Thyroid gland (tissue), 4 donors: ENCODE data around the gene SPOCK1. TPM values are rescaled to one million over a fixed set of nuclear protein-coding genes. Genes with fewer than 3 reads are reported as not detected.

Experiments
- DNase-seq, 2 donors: peaks; one replicate each; pipeline ENCODE4 v3.0.0-alpha.2; 2019
- H3K27ac ChIP-seq, 3 donors: fragments of 200-600 bp; sonication (generic); 1 replicate in 2 of 3; 2 replicates in 1 of 3; pipeline ENCODE4 v1.5.1; 2016 to 2019; ENCODE audit warnings: mild to moderate bottlenecking in 1 of 3, moderate library complexity in 1 of 3
- H3K27me3 ChIP-seq: fragments of 200-600 bp; sonication (generic); one replicate; pipeline ENCODE4 v1.5.1; 2019
- H3K36me3 ChIP-seq, 2 donors: fragments of 200-600 bp; sonication (generic); one replicate each; pipeline ENCODE4 v1.5.1; 2016 to 2019
- H3K4me1 ChIP-seq, 2 donors: fragments of 200-600 bp; sonication (generic); one replicate each; pipeline ENCODE4 v1.5.1; 2017 to 2019
- H3K4me3 ChIP-seq, 3 donors: fragments of 200-600 bp; sonication (generic); replicated peaks in 1 of 3; 1 replicate in 2 of 3; 2 replicates in 1 of 3; pipeline ENCODE4 v1.5.1; 2016; ENCODE audit warnings: mild to moderate bottlenecking in 1 of 3
- H3K9me3 ChIP-seq: fragments of 200-600 bp; sonication (generic); one replicate; pipeline ENCODE4 v1.5.1; 2017
- POLR2A ChIP-seq, 2 donors: fragments of 450-650 bp; IDR thresholded peaks; one replicate each; pipeline ENCODE4 v1.6.1; 2017; ENCODE audit warnings: antibody characterized with exemption in 2 of 2, mild to moderate bottlenecking in 2 of 2, moderate library complexity in 1 of 2
- WGBS, 2 donors: methylation state at CpG; one replicate each; pipeline ENCODE4 v1.1.5; 2017; 5-methylcytosine and 5-hydroxymethylcytosine counted together
- intact Hi-C: fragments of 100-400 bp; cut with DNase I; formaldehyde crosslinking; loops from one replicate; pipeline ENCODE4 v1.15.1; 2023
- total RNA-seq, 4 donors: library from RNA; depleted of rRNA; stranded (reverse); fragments of >200 nt; gene quantifications; one replicate each; pipeline ENCODE4 v1.2.3, GENCODE V29; 2016
- TF ChIP-seq, protein P1 (sequence below), 6 experiments: fragments of 200-600 bp in 3 of 6; fragments of 450-650 bp in 3 of 6; sonication (generic) in 3 of 6; IDR thresholded peaks; one replicate each; pipeline ENCODE4 v1.5.1; 2016 to 2019; ENCODE audit warnings: antibody characterized with exemption in 6 of 6, mild to moderate bottlenecking in 2 of 6, inconsistent platforms in 1 of 6, moderate library complexity in 1 of 6

SPOCK1 gene
- total RNA-seq, 4 donors from 2014 or later = 15.8 to 34.1 (median 27.5) TPM

DNA sequence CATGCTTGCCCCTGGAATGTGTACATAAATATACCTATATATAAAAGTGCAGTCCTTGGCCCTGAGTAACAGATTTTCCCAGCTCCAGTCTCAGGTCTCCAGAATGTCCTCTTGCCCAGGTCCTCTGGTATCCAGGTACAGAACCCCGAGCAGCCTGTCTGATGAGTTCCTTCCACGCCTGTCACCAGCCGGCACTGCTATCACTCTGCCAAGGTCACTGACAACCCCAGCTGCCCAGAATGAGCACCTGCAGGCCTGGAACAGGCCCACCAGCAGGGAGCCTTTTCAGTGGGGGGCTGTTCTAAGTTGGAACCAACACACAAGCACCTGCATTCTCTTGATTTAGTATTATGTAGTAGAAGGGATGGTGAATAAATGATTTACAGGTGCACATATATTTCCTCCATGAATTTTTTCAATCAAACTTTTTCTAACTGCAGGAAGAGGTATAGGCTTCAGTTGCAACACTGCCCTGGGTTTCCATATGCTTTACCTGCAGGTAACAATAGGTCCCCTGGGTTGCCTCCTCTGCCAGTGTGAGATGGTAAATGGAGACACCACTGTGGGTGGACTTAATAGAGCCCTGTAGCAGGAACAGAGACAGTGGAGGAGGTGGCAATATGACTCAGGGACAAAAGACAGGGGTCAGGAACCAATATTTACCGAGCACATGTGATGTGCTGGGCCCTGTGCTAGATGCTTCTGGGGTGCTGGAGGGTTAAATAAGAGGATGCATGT is 291.9 kb downstream of the SPOCK1 start:
- no peak for DNase-seq
- Histone ChIP-seq H3K27me3 (no peaks in the 10 kb centered on the region), H3K36me3 (no peaks in the 10 kb centered on the region), H3K9me3 (no peaks in the 10 kb centered on the region), H3K27ac (no peak overlapping the region), H3K4me1 (peaks cover 8 to 10% of the 10 kb centered on the region in 2 donors), H3K4me3 (no peak overlapping the region)
- intact Hi-C loops = no loop called here
- TF ChIP-seq POLR2A (IDR thresholded peaks at IDR 0.05) = no peak
- TF ChIP-seq, protein P1, sequence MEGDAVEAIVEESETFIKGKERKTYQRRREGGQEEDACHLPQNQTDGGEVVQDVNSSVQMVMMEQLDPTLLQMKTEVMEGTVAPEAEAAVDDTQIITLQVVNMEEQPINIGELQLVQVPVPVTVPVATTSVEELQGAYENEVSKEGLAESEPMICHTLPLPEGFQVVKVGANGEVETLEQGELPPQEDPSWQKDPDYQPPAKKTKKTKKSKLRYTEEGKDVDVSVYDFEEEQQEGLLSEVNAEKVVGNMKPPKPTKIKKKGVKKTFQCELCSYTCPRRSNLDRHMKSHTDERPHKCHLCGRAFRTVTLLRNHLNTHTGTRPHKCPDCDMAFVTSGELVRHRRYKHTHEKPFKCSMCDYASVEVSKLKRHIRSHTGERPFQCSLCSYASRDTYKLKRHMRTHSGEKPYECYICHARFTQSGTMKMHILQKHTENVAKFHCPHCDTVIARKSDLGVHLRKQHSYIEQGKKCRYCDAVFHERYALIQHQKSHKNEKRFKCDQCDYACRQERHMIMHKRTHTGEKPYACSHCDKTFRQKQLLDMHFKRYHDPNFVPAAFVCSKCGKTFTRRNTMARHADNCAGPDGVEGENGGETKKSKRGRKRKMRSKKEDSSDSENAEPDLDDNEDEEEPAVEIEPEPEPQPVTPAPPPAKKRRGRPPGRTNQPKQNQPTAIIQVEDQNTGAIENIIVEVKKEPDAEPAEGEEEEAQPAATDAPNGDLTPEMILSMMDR (IDR thresholded peaks at IDR 0.05) = no peak
- WGBS, 2 donors = 92 to 94% methylated on average over 4 of the region's 4 CpGs

DNA sequence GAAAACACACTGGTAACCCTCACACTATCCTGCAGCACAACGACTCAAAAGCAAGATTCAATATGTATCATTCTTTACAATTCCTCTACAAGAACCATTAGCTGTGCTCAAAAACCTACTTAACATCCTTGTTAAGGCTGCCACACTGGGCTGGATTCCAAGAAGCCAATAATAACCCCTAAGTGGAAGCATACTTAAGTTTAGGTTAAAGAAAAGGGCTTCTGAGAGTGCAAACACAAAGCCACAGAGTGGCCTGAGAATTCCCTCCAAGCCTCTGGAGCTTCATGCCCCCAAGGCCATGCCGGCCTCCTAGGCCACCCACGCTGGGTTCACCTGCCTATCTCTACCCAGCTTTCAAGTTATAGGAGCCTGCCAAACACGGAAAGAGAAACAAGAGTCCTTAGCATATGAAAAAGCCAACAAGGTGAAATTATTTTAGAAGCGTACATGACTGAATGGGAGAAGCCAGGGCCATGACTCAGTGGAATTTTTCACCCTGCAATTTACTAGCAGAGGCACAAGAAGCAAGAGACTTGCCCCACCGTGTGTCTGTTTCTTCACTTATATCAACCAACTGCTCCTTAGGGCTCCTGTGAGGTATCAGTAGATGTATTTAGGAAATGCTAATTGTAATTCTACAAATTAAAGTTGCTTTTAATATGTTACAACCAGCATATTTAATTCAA is 293.0 kb downstream of the SPOCK1 start:
- peak; percentile 26 to 35 for DNase-seq
- H3K27ac ChIP-seq = no peak overlapping the region
- H3K9me3 ChIP-seq = no peaks in the 10 kb centered on the region
- no peak for TF ChIP-seq POLR2A (IDR thresholded peaks at IDR 0.05)
- TF ChIP-seq, protein P1 (IDR thresholded peaks at IDR 0.05) = no peak
- intact Hi-C loops = no loop called here
- peaks cover 8 to 10% of the 10 kb centered on the region in 2 donors for H3K4me1 ChIP-seq
- H3K27me3 ChIP-seq = no peaks in the 10 kb centered on the region
- H3K36me3 ChIP-seq = no peaks in the 10 kb centered on the region
- no peak overlapping the region for H3K4me3 ChIP-seq
- WGBS, 2 donors = 37 to 40% methylated on average over 6 of the region's 6 CpGs

DNA sequence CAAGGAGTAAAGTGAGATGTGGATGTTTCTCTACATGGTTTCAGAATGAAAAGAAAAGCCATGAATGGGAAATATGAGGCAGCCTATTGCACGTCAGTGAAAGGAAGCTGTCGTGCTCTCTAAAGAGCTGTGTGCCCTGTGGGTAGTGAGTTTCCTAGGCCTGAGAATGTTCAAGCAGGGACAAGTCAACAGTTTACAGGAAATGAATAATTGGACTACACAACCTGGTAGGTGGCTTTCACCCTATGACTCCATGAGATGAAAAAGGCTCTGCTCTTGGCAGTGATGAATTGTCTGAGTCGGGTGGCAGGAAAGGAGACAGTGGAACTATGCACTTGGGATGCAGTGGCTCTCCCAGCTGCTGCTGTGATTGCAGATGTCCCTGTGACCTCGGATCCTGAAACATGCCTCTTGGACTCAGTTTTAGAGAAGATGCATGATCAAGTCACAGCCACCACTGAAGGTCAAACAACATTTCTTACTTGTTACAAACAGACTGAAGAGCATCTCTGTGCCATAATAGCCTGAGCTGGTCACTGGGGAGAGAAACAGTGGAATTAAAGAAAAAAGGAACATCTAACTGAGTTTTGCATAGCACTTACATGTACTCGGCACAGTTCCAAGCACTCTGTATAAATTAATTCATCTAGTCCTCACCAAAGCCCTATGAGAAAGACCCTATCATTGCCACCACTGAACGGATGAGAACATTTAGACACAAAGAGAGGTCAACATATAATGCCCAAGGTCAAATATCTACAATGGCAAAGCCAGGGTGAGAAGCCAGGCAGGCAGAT is 293.7 kb downstream of the SPOCK1 start:
- intact Hi-C loops = no loop called here

DNA sequence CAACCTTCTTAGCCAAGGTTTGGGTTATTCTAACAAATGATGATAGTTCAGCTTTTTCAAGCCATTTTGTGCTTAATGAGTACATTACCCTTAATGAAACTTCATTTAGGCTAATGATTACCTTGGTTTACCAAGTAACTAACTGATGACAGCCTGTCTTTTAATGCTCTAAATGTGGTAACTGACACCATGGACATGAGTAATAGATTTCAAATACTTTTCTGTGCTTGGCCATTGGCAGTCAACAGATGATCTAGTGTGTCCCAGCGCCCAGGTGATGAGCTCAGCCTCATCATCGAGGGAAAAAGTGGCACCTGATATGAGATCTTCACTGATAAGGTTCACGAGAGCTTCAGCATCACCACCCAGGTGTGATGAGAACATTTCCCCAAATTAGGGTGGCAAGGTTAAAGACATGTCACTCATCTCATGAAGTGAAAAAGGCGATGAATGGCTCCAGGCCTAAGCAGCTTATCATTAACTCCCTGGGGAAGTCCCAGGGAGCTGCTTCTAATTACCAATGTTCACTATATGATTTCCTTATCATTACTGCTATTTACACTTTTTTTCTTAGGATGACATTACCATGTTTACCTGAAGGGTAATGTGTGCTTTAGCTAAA is 296.0 kb downstream of the SPOCK1 start:
- DNase-seq = no peak
- H3K27me3 ChIP-seq = no peaks in the 10 kb centered on the region
- WGBS, 2 donors = 69 to 70% methylated on average over 4 of the region's 4 CpGs
- H3K27ac ChIP-seq = no peak overlapping the region
- H3K4me3 ChIP-seq = no peak overlapping the region
- intact Hi-C loops = no loop called here
- H3K36me3 ChIP-seq = no peaks in the 10 kb centered on the region
- TF ChIP-seq POLR2A (IDR thresholded peaks at IDR 0.05) = no peak
- TF ChIP-seq, protein P1 (IDR thresholded peaks at IDR 0.05) = no peak
- H3K4me1 ChIP-seq = peaks cover 8 to 10% of the 10 kb centered on the region in 2 donors
- H3K9me3 ChIP-seq = no peaks in the 10 kb centered on the region

More for the DNA sequence above, 293.7 kb downstream of the SPOCK1 start:
- Histone ChIP-seq H3K27ac (no peak overlapping the region), H3K4me3 (no peak overlapping the region), H3K4me1 (peaks cover 8 to 10% of the 10 kb centered on the region in 2 donors), H3K27me3 (no peaks in the 10 kb centered on the region), H3K36me3 (no peaks in the 10 kb centered on the region), H3K9me3 (no peaks in the 10 kb centered on the region)
- 59 to 64% methylated on average over 5 to 6 of the region's 6 CpGs for WGBS, 2 donors
- no peak for DNase-seq
- no peak for TF ChIP-seq POLR2A (IDR thresholded peaks at IDR 0.05)
- TF ChIP-seq, protein P1 (IDR thresholded peaks at IDR 0.05) = no peak
